LNCAP (cell line): ENCODE measurements around the gene ODAD2.

ENCODE experiments used
- CTCF ChIP-seq: fragments of 450-650 bp; IDR thresholded peaks from 2 replicates; pipeline ENCODE4 v1.5.1; 2017; ENCODE audit warnings: mild to moderate bottlenecking

Gene ODAD2

GRCh38 chr10:27997865-27998177 lies 1.1 kb downstream of the ODAD2 start:
- no peak for TF ChIP-seq CTCF

GRCh38 chr10:27995311-27995710 lies 3.6 kb downstream of the ODAD2 start:
- no peak for TF ChIP-seq CTCF

GRCh38 chr10:27986821-27987220 lies 12.1 kb downstream of the ODAD2 start:
- TF ChIP-seq CTCF: no peak

GRCh38 chr10:27982875-27983543 lies 15.9 kb downstream of the ODAD2 start:
- TF ChIP-seq CTCF: no peak

GRCh38 chr10:27981744-27982143 lies 17.1 kb downstream of the ODAD2 start:
- no peak for TF ChIP-seq CTCF

- TF ChIP-seq CTCF: no peak
Observed at GRCh38 chr10:27959093-27959715, 39.7 kb downstream of the ODAD2 start.

GRCh38 chr10:27950242-27950564 lies 48.7 kb downstream of the ODAD2 start:
- TF ChIP-seq CTCF: no peak
